ENCODE results near the gene RNF144A.
"Not testable (repeated sequence)": the region's sequence is repeated elsewhere in the genome, so short reads cannot be mapped to it uniquely, and the experiment has no call there.

The RNF144A gene

DNA sequence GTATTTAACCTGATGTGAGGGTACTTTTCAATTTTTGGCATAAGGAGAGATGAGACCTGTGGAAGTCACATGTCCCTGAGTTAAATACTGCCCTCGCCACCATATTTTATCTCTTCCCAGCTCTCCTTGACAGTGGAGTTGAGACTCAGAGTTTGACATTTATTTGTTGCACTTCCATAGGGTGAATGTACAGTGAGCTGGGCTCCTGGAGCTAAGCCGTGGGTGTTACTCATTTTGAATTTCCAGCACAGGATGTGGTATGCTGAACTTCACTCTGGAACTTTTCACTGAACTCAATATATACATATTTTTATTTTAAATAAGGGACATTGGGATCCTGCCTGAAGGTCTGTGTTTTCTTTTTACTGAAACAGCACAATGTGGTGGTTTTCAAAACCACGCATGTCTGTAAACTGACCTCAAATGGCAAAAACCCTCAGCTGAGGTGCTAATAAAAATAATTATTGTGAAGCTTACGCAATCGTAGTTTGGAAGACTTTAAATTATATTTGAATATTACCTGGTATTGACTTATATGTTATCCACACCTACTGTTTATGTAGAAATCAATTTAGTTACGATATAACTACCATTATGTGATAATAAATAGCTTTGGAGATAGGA is 12.1 kb downstream of the RNF144A start:
- no peak for DNase-seq (ENCODE audit: low read depth)

GRCh38 chr2:6930923-6931647 is 13.9 kb downstream of the RNF144A start:
- no peak for DNase-seq (ENCODE audit: low read depth)

GRCh38 chr2:6931753-6932152 is 14.5 kb downstream of the RNF144A start:
- DNase-seq (ENCODE audit: low read depth) = no peak

GRCh38 chr2:6932206-6932605 is 15.0 kb downstream of the RNF144A start:
- no peak for DNase-seq (ENCODE audit: low read depth)

DNA sequence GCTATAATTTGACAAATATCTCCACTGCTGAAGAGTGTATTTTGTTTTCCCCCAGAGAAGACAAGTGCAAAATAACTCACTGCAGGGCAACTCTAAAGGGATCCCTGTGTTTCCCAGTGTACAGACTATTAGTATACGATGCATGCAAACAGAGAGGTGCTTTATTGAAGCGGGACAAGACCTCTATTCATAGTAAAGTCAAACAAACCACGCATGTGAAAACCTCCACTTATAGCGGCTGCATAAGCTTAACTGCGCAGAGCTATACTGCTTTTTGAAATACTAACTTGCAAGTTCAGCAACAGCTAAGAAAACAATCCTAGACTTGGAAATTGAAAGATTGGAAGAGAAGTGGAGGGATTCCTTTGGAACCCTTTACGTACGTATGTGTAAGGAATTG is 15.6 kb downstream of the RNF144A start:
- DNase-seq (ENCODE audit: low read depth) = no peak

- DNase-seq (ENCODE audit: low read depth) = no peak
Observed at GRCh38 chr2:6933911-6934310, 16.7 kb downstream of the RNF144A start.

DNA sequence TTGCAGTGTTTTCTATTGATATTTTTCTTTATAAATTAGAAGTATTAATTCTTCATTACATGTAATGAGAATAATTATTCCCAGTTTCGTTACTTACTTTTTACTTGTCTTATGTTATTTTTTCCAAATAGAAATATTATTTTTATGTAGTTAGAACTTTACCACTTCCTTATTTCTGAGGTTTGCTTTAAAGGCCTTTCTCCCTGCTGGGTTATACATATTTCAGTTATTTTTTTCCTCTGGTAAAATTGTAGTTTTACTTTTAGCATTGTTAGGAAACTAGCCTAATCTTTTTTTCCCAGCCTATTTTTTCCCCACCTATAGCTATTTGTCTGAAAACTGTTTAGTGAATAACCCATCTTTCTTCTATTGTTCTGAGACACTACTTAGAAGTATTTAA is 17.1 kb downstream of the RNF144A start:
- DNase-seq (ENCODE audit: low read depth) = no peak

DNA sequence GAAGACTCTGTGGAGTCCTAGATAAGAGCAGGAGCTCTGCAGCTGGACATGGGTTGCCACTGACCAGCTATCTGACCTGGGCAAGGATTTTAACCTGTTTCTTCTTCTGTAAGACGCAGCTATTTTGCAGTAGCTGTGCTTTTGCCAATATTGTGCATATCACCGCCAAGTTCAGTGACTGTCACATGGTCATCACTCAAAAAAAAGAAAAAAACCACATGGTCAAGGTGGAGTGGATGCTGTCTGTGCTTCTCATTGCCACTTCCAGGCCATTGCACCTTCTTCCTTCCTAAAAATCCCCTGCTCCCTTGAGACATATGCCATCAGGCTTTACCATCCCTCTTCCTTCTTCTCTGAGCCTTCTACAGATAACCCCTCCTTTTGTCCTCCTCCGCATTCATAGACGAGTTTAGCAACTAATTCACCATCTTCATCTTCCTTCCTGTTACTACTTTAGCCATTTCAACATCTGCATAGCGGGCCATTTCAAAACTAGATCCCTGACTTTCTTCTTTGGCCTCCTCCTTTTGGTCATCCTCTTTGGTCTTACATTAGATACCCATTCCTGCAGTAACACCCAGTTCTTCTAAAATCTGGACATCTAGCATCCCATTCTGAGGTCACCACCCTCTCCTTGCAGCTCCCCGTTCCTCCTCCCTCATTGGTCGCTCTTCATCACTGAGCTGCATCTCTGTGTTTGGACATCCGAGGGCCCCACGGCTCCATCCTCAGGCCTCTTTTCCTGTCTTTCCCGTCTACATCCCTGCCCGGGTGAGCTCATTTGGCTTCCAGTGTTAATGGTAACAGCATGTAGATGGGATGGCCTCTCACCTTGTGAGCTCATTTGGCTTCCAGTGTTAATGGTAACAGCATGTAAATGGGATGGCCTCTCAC is 17.8 kb downstream of the RNF144A start:
- no peak for DNase-seq (ENCODE audit: low read depth)

DNA sequence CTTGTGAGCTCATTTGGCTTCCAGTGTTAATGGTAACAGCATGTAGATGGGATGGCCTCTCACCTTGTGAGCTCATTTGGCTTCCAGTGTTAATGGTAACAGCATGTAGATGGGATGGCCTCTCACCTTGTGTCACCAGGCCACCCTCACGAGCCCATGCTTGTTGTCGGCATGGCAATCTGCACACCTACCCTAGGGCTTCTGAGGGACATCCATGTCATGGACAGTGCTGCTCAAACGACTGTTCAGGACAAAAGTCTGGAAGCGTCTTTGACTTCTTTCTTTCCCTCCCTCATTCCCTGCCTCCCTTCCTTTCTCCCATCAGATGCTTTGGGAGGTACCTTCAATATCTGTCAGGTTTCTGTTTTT is 18.4 kb downstream of the RNF144A start:
- not testable (repeated sequence) for DNase-seq (ENCODE audit: low read depth)

- DNase-seq (ENCODE audit: low read depth) = no peak
Observed at GRCh38 chr2:6937157-6937556, 19.9 kb downstream of the RNF144A start.

- DNase-seq (ENCODE audit: low read depth) = no peak
Observed at GRCh38 chr2:6937582-6937981, 20.4 kb downstream of the RNF144A start.

- no peak for DNase-seq (ENCODE audit: low read depth)
Observed at GRCh38 chr2:6939071-6939470, 21.9 kb downstream of the RNF144A start.

DNA sequence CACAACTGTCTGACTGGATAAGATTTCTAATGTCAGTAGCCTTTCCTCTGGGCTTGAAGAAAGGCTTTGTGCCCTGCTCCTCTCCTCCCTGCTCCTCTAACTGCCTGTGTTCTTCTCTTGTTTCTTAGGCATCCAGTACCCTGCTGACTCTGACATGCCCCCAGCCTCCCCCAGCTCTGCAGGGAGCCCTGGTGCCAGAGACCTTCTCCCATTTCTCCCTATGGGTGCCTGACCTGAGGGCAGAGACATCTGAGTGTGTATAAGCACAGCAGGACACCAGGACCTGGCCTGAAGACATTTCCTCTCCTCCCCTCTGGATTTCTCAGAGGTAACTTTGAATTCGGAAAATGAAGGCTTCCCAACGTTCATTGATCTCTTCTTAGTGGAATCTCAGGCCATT is 23.6 kb downstream of the RNF144A start:
- no peak for DNase-seq (ENCODE audit: low read depth)

- no peak for DNase-seq (ENCODE audit: low read depth)
Observed at GRCh38 chr2:6941299-6942046, 24.3 kb downstream of the RNF144A start.

DNA sequence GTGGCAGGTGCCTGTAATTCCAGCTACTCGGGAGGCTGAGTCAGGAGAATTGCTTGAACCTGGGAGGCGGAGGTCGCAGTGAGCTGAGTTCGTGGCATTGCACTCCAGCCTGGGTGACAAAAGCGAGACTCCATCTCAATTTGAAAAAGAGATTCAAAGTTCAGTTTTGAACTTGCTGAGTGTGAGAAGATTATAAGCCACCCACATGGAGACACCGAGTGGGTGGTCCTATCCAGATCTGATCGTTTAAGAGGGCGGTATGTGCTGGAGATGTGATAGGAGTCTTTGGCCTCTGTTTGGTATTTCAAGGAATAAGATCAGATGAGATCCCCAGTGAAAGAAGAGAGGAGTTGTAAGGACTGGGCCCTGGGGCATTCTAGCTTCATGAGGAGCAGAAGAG is 25.6 kb downstream of the RNF144A start:
- no peak for DNase-seq (ENCODE audit: low read depth)

- DNase-seq (ENCODE audit: low read depth) = no peak
Observed at GRCh38 chr2:6943523-6943922, 26.3 kb downstream of the RNF144A start.

GRCh38 chr2:6943971-6944370 is 26.8 kb downstream of the RNF144A start:
- no peak for DNase-seq (ENCODE audit: low read depth)

GRCh38 chr2:6944555-6944954 is 27.3 kb downstream of the RNF144A start:
- DNase-seq (ENCODE audit: low read depth) = no peak

GRCh38 chr2:6945087-6945813 is 28.0 kb downstream of the RNF144A start:
- DNase-seq (ENCODE audit: low read depth) = no peak

GRCh38 chr2:6945821-6946220 is 28.6 kb downstream of the RNF144A start:
- no peak for DNase-seq (ENCODE audit: low read depth)

- DNase-seq (ENCODE audit: low read depth) = no peak
Observed at GRCh38 chr2:6946722-6947121, 29.5 kb downstream of the RNF144A start.
